Breast epithelium (tissue), 4 donors: ENCODE data around the gene RNASE9. TPM values are rescaled to one million over a fixed set of nuclear protein-coding genes. Genes with fewer than 3 reads are reported as not detected.
"Not testable (repeated sequence)": the region's sequence is repeated elsewhere in the genome, so short reads cannot be mapped to it uniquely, and the experiment has no call there.

Source experiments
- DNase-seq, 2 donors: peaks; one replicate each; pipeline ENCODE4 v3.0.0-alpha.2; 2019; ENCODE audit warnings: low spot score in 2 of 2
- H3K27ac ChIP-seq, 2 donors: fragments of 200-600 bp; sonication (generic) in 1 of 2; one replicate each; pipeline ENCODE4 v1.5.1; 2016 to 2019; ENCODE audit warnings: mild to moderate bottlenecking in 1 of 2
- H3K27me3 ChIP-seq, 2 donors: fragments of 200-600 bp; sonication (generic) in 1 of 2; one replicate each; pipeline versions ENCODE4 v1.5.1 to v1.6.0; 2017 to 2019; ENCODE audit warnings: control low read depth in 1 of 2, mild to moderate bottlenecking in 1 of 2
- H3K36me3 ChIP-seq: fragments of 200-600 bp; one replicate; pipeline ENCODE4 v1.5.1; 2019
- H3K4me1 ChIP-seq, 2 donors: fragments of 200-600 bp; sonication (generic); one replicate each; pipeline ENCODE4 v1.5.1; 2016 to 2019; ENCODE audit warnings: control low read depth in 1 of 2
- H3K4me3 ChIP-seq, 3 donors: fragments of 200-600 bp; sonication (generic); 1 replicate in 2 of 3; 2 replicates in 1 of 3; pipeline ENCODE4 v1.5.1; 2016 to 2019; ENCODE audit warnings: mild to moderate bottlenecking in 3 of 3, moderate library complexity in 2 of 3
- H3K9me3 ChIP-seq, 2 donors: fragments of 200-600 bp; sonication (generic) in 1 of 2; one replicate each; pipeline ENCODE4 v1.5.1; 2016 to 2019; ENCODE audit warnings: control low read depth in 1 of 2
- POLR2A ChIP-seq: fragments of 450-650 bp; IDR thresholded peaks from one replicate; pipeline ENCODE4 v1.6.1; 2016; ENCODE audit warnings: antibody characterized with exemption, mild to moderate bottlenecking, moderate library complexity
- POLR2AphosphoS5 ChIP-seq, 3 donors: sonication (generic); formaldehyde crosslinking; IDR thresholded peaks; one replicate each; pipeline ENCODE4 v1.6.1; 2017; ENCODE audit warnings: antibody characterized with exemption in 3 of 3
- intact Hi-C: fragments of 100-400 bp; cut with DNase I; formaldehyde crosslinking; loops from one replicate; pipeline ENCODE4 v1.15.1; 2023; ENCODE audit warnings: low total_unique reads
- total RNA-seq, 3 donors: library from RNA; depleted of rRNA; stranded (reverse); fragments of >200 nt; gene quantifications; one replicate each; pipeline ENCODE4 v1.1.0, GENCODE V29; 2016
- TF ChIP-seq, protein P1 (sequence below), 3 donors: fragments of 450-650 bp; IDR thresholded peaks; one replicate each; pipeline ENCODE4 v1.5.1; 2016 to 2017; ENCODE audit warnings: antibody characterized with exemption in 3 of 3, mild to moderate bottlenecking in 3 of 3, moderate library complexity in 3 of 3

The RNASE9 gene
- total RNA-seq, 3 donors from 2014 or later, result not detected

DNA sequence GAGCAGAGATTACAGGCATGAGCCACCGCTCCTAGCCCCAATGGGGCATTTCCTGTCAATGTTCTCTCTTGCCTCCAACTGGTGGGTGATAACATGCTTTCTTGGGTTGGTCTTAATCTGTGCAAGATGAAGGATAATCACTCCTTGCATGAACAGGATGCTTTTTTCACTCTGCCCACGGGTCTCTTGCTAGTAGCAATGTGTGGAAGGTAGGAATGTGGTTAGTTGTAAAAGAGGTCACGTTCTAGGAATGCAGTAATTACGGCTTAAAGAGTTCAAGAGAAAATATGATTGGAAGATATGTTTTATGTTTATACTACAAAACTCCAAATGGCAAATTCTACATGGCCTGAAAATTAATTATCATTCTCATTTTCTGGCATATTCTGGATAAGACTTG lies 45.0 kb downstream of the RNASE9 start:
- Histone ChIP-seq H3K9me3 (no peaks in the 10 kb centered on the region), H3K4me1 (no peaks in the 10 kb centered on the region), H3K4me3 (no peak overlapping the region), H3K27me3 (no peaks in the 10 kb centered on the region), H3K36me3 (no peaks in the 10 kb centered on the region), H3K27ac (no peak overlapping the region)
- no peak for DNase-seq
- TF ChIP-seq, protein P1, sequence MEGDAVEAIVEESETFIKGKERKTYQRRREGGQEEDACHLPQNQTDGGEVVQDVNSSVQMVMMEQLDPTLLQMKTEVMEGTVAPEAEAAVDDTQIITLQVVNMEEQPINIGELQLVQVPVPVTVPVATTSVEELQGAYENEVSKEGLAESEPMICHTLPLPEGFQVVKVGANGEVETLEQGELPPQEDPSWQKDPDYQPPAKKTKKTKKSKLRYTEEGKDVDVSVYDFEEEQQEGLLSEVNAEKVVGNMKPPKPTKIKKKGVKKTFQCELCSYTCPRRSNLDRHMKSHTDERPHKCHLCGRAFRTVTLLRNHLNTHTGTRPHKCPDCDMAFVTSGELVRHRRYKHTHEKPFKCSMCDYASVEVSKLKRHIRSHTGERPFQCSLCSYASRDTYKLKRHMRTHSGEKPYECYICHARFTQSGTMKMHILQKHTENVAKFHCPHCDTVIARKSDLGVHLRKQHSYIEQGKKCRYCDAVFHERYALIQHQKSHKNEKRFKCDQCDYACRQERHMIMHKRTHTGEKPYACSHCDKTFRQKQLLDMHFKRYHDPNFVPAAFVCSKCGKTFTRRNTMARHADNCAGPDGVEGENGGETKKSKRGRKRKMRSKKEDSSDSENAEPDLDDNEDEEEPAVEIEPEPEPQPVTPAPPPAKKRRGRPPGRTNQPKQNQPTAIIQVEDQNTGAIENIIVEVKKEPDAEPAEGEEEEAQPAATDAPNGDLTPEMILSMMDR (IDR thresholded peaks at IDR 0.05), result no peak
- no peak for TF ChIP-seq POLR2AphosphoS5 (IDR thresholded peaks at IDR 0.05)
- TF ChIP-seq POLR2A, result no peak
- intact Hi-C loops, result no loop called here

DNA sequence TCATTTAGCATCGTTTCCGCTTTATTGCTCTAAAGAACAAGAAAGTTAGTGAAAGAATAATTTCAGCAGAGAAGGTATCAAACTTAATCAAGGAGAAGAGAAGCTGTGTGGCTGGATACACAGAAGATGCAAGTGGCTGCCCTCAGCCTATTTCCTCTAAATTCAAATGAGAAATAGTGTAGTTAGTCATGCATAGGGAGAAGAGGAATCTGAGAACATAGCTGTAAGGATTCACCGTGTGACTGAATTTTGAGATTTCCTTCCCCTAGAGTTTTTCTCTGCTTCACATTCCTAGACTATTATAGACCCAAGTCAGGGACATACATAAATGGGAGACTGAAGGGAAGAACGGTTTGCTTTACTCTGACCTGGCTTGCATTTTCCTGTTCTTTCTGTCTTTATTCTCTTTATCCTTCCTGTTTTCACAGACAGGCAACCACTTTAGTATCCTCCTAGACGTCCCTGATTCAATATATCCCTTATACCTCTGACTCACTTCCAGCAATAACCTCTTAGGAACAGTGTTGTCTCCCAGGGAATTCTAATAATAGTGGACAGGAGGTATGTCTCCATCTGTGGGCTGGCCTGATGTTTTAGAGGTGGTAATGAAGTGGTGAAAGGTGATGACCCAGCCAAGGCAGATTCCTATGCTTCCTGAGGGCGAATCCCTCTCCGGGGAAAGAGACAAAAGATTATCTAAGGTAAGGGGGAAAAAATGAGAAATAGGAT lies 48.5 kb downstream of the RNASE9 start:
- H3K36me3 ChIP-seq, result no peaks in the 10 kb centered on the region
- no peaks in the 10 kb centered on the region for H3K9me3 ChIP-seq
- TF ChIP-seq POLR2AphosphoS5 (IDR thresholded peaks at IDR 0.05) (no peak), POLR2A (no peak)
- TF ChIP-seq, protein P1 (IDR thresholded peaks at IDR 0.05), result no peak
- DNase-seq, result no peak
- no peaks in the 10 kb centered on the region for H3K27me3 ChIP-seq
- no peaks in the 10 kb centered on the region for H3K4me1 ChIP-seq
- intact Hi-C loops, result no loop called here
- no peak overlapping the region for H3K4me3 ChIP-seq
- H3K27ac ChIP-seq, result no peak overlapping the region

DNA sequence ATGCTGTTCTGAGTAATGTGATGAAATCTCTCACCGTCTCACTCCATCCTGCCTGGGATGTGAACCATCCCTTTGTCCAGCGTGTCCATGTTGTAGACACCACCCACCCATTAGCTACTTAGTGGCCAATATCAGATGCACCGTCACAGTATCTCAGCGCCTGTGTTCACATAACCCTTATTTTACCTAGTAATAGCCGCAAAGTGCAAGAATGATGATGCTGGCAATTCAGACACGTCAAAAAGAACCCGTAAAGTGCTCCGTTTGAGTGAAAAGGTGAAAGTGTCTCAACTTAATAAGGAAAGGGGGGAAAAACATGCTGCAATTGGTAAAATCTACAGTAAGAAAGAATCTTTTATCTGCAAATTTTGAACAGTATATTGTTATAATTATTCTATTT lies 52.5 kb downstream of the RNASE9 start:
- no peak overlapping the region for H3K4me3 ChIP-seq
- no peaks in the 10 kb centered on the region for H3K4me1 ChIP-seq
- no peak overlapping the region for H3K27ac ChIP-seq
- H3K36me3 ChIP-seq, result no peaks in the 10 kb centered on the region
- DNase-seq, result no peak
- intact Hi-C loops, result no loop called here
- H3K9me3 ChIP-seq, result no peaks in the 10 kb centered on the region
- no peaks in the 10 kb centered on the region for H3K27me3 ChIP-seq
- TF ChIP-seq POLR2A (no peak), POLR2AphosphoS5 (IDR thresholded peaks at IDR 0.05) (no peak)

DNA sequence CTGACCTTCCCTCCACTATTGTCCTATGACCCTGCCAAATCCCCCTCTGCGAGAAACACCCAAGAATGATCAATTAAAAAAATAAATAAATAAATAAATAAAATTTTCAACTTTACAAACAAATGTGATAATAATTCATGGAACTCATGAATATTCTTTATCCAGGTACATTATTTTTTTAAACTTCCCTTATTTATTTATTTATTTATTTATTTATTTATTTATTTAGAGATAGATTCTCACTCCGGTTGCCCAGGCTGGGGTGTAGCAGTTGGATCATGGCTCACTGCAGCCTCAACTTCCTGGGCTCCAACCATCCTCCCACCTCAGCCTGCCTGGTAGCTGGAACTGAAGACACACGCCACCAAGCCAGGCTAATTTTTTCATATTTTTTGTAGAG lies 53.3 kb downstream of the RNASE9 start:
- DNase-seq, H3K27me3 ChIP-seq, H3K27ac ChIP-seq, H3K9me3 ChIP-seq, H3K4me3 ChIP-seq, H3K4me1 ChIP-seq, intact Hi-C loops, H3K36me3 ChIP-seq: not testable (repeated sequence)

DNA sequence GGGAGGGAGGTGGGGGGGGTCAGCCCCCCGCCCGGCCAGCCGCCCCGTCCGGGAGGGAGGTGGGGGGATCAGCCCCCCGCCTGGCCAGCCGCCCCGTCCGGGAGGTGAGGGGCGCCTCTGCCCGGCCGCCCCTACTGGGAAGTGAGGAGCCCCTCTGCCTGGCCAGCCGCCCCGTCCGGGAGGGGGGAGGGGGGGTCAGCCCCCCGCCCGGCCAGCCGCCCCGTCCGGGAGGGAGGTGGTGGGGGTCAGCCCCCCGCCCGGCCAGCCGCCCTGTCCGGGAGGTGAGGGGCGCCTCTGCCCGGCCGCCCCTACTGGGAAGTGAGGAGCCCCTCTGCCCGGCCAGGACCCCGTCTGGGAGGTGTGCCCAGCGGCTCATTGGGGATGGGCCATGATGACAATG lies 54.1 kb downstream of the RNASE9 start:
- intact Hi-C loops, H3K4me1 ChIP-seq, H3K27me3 ChIP-seq, H3K9me3 ChIP-seq, H3K36me3 ChIP-seq, H3K4me3 ChIP-seq, H3K27ac ChIP-seq, DNase-seq: not testable (repeated sequence)

DNA sequence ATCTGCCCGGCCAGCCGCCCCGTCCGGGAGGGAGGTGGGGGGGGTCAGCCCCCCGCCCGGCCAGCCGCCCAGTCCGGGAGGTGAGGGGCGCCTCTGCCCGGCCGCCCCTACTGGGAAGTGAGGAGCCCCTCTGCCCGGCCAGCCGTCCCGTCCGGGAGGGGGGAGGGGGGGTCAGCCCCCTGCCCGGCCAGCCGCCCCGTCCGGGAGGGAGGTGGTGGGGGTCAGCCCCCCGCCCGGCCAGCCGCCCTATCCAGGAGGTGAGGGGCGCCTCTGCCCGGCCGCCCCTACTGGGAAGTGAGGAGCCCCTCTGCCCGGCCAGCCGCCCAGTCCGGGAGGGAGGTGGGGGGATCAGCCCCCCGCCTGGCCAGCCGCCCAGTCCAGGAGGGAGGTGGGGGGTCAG lies 54.6 kb downstream of the RNASE9 start:
- DNase-seq, H3K27me3 ChIP-seq, H3K27ac ChIP-seq, intact Hi-C loops, H3K36me3 ChIP-seq, H3K4me3 ChIP-seq, H3K9me3 ChIP-seq, H3K4me1 ChIP-seq: not testable (repeated sequence)

Other genes starting within 250 kb of the RNASE9 start
- 10 to 100 TPM; 65.8 to 78.3 (median 65.9) TPM for gene CCNB1IP1, start 227.8 kb downstream of the RNASE9 start, total RNA-seq
- 10 to 100 TPM; 14.7 to 20.0 (median 17.9) TPM for gene PARP2, start 217.4 kb downstream of the RNASE9 start, total RNA-seq
- gene TEP1, start 147.5 kb downstream of the RNASE9 start, total RNA-seq, result 10 to 100 TPM; 21.3 to 34.5 (median 27.2) TPM
- gene KLHL33, start 124.9 kb downstream of the RNASE9 start, total RNA-seq, result under 1 TPM; 0.29 to 0.64 (median 0.33) TPM
- 10 to 100 TPM; 38.1 to 66.9 (median 57.5) TPM for gene OSGEP, start 106.2 kb downstream of the RNASE9 start, total RNA-seq
- gene APEX1, start 105.8 kb downstream of the RNASE9 start, total RNA-seq, result 100 to 1,000 TPM; 129 to 165 (median 150) TPM
- 10 to 100 TPM; 23.6 to 34.1 (median 29.9) TPM for gene PIP4P1, start 99.6 kb downstream of the RNASE9 start, total RNA-seq
- 10 to 100 TPM; 26.4 to 60.0 (median 38.8) TPM for gene PNP, start 91.6 kb downstream of the RNASE9 start, total RNA-seq
- gene RNASE10, start 55.5 kb downstream of the RNASE9 start, total RNA-seq, result not detected
- not detected for gene RNASE11, start 27.0 kb upstream of the RNASE9 start, total RNA-seq
- gene RNASE12, start 30.3 kb upstream of the RNASE9 start, total RNA-seq, result not detected
- gene OR6S1, start 80.6 kb upstream of the RNASE9 start, total RNA-seq, result not detected
- 100 to 1,000 TPM; 165 to 367 (median 177) TPM for gene RNASE4, start 123.5 kb upstream of the RNASE9 start, total RNA-seq
- 10 to 100 TPM; 49.2 to 59.8 (median 55.5) TPM for gene ANG, start 127.7 kb upstream of the RNASE9 start, total RNA-seq
- gene EDDM3A, start 184.8 kb upstream of the RNASE9 start, total RNA-seq, result not detected
- gene EDDM3B, start 207.4 kb upstream of the RNASE9 start, total RNA-seq, result 1 to 10 TPM in 1 of 3 donors, not detected in 2; 1.3 TPM
- gene RNASE6, start 220.2 kb upstream of the RNASE9 start, total RNA-seq, result 10 to 100 TPM in 2 of 3 donors, 1 to 10 TPM in 1; 7.2 to 58.7 (median 16.7) TPM
- gene RNASE1, start 241.8 kb upstream of the RNASE9 start, total RNA-seq, result 1,000 to 10,000 TPM in 1 of 3 donors, 100 to 1,000 TPM in 2; 125 to 1,186 (median 303) TPM